NCI-H2029 treated with DMSO at 0.1 percent for 48 hours (cell line): ENCODE measurements around the gene OVOL2.
"Not testable (repeated sequence)": the region's sequence is repeated elsewhere in the genome, so short reads cannot be mapped to it uniquely, and the experiment has no call there.

Source experiments
- DNase-seq: peaks from one replicate; lab custom pipeline; 2025; lab: John Stamatoyannopoulos, UW

Gene OVOL2

GRCh38 chr20:18057101-18057993, at the start of gene OVOL2:
Gene OVOL2 (minus strand): TSS chr20:18057916. CDS start chr20:18057634, 282 bp downstream.
- DNase-seq = peak; percentile 58

- peak; percentile 74 for DNase-seq
Measured at GRCh38 chr20:18103497-18103896, 45.8 kb upstream of the OVOL2 start.

GRCh38 chr20:18101125-18101810, 43.6 kb upstream of the OVOL2 start:
- DNase-seq = no peak

GRCh38 chr20:18100569-18100968, 42.9 kb upstream of the OVOL2 start:
- not testable (repeated sequence) for DNase-seq

GRCh38 chr20:18094191-18094590, 36.5 kb upstream of the OVOL2 start:
- no peak for DNase-seq

GRCh38 chr20:18093388-18093787, 35.7 kb upstream of the OVOL2 start:
- DNase-seq = no peak

GRCh38 chr20:18092890-18093289, 35.2 kb upstream of the OVOL2 start:
- no peak for DNase-seq

GRCh38 chr20:18091623-18092022, 33.9 kb upstream of the OVOL2 start:
- DNase-seq = no peak

- DNase-seq = no peak
Measured at GRCh38 chr20:18090477-18090876, 32.8 kb upstream of the OVOL2 start.

GRCh38 chr20:18090044-18090443, 32.3 kb upstream of the OVOL2 start:
- DNase-seq = no peak

GRCh38 chr20:18088841-18089240, 31.1 kb upstream of the OVOL2 start:
- not testable (repeated sequence) for DNase-seq

- DNase-seq = not testable (repeated sequence)
Measured at GRCh38 chr20:18088298-18088697, 30.6 kb upstream of the OVOL2 start.

- DNase-seq = no peak
Measured at GRCh38 chr20:18087054-18087453, 29.3 kb upstream of the OVOL2 start.

GRCh38 chr20:18080836-18081235, 23.1 kb upstream of the OVOL2 start:
- DNase-seq = not testable (repeated sequence)

- DNase-seq = no peak
Measured at GRCh38 chr20:18079756-18080353, 22.1 kb upstream of the OVOL2 start.

GRCh38 chr20:18077157-18077556, 19.4 kb upstream of the OVOL2 start:
- DNase-seq = no peak

GRCh38 chr20:18072532-18072931, 14.8 kb upstream of the OVOL2 start:
- DNase-seq = no peak

GRCh38 chr20:18066421-18067333, 9.0 kb upstream of the OVOL2 start:
- no peak for DNase-seq

- no peak for DNase-seq
Measured at GRCh38 chr20:18063676-18064075, 6.0 kb upstream of the OVOL2 start.

- no peak for DNase-seq
Measured at GRCh38 chr20:18059603-18060002, 1.9 kb upstream of the OVOL2 start.

GRCh38 chr20:18058661-18059467, 1.1 kb upstream of the OVOL2 start:
- DNase-seq = peak; percentile 90
